Peyer's patch (tissue), 4 donors: ENCODE measurements around the gene UMODL1.

Experiments
- POLR2A ChIP-seq, 2 donors: fragments of 450-650 bp; IDR thresholded peaks; one replicate each; pipeline ENCODE4 v1.5.1; 2017; ENCODE audit warnings: antibody characterized with exemption in 2 of 2, mild to moderate bottlenecking in 2 of 2, moderate library complexity in 2 of 2
- TF ChIP-seq, protein P1 (sequence below), 6 experiments: fragments of 450-650 bp in 4 of 6; fragments of 200-600 bp in 2 of 6; sonication (generic) in 1 of 6; IDR thresholded peaks; one replicate each; pipeline ENCODE4 v1.5.1; 2017 to 2019; ENCODE audit warnings: antibody characterized with exemption in 6 of 6, mild to moderate bottlenecking in 3 of 6, moderate library complexity in 1 of 6

- no peak for TF ChIP-seq POLR2A (IDR thresholded peaks at IDR 0.05)
- TF ChIP-seq, protein P1, sequence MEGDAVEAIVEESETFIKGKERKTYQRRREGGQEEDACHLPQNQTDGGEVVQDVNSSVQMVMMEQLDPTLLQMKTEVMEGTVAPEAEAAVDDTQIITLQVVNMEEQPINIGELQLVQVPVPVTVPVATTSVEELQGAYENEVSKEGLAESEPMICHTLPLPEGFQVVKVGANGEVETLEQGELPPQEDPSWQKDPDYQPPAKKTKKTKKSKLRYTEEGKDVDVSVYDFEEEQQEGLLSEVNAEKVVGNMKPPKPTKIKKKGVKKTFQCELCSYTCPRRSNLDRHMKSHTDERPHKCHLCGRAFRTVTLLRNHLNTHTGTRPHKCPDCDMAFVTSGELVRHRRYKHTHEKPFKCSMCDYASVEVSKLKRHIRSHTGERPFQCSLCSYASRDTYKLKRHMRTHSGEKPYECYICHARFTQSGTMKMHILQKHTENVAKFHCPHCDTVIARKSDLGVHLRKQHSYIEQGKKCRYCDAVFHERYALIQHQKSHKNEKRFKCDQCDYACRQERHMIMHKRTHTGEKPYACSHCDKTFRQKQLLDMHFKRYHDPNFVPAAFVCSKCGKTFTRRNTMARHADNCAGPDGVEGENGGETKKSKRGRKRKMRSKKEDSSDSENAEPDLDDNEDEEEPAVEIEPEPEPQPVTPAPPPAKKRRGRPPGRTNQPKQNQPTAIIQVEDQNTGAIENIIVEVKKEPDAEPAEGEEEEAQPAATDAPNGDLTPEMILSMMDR (IDR thresholded peaks at IDR 0.05) = no peak
These were observed 1.3 kb upstream of the UMODL1 start for GRCh38 chr21:42069843-42070242.
